H1 (cell line): ENCODE measurements around the gene COL2A1. TPM values are rescaled to one million over a fixed set of nuclear protein-coding genes. Genes with fewer than 3 reads are reported as not detected.

ENCODE experiments used
- CTCF ChIA-PET: fragments of 300-600 bp; sonication (Branson Sonifier 250); formaldehyde crosslinking; loops from one replicate; lab custom pipeline; 2021; ENCODE audit not compliant: partially characterized antibody; lab: Charles Lee
- POLR2A ChIA-PET: fragments of 300-600 bp; sonication (Branson Sonifier 250); formaldehyde crosslinking; loops from one replicate; lab custom pipeline; 2021; ENCODE audit warnings: inconsistent platforms; ENCODE audit not compliant: partially characterized antibody; lab: Charles Lee
- DNase-seq, 2 experiments: peaks; one replicate each; pipeline versions ENCODE4 v3.0.0 to v3.0.0-alpha.2; 2010 to 2022; ENCODE audit warnings: low spot score in 2 of 2, low read depth in 1 of 2, mixed read lengths in 1 of 2
- FAIRE-seq: peaks from 2 replicates; lab custom pipeline; 2011; peaks lifted over from hg19 to GRCh38; lab: Jason Lieb, UNC
- H2AFZ ChIP-seq: 2 replicates; pipeline ENCODE4 v1.8.1; 2012; ENCODE audit warnings: low read length, inconsistent platforms
- H2AK5ac ChIP-seq: 2 replicates; pipeline ENCODE4 v1.6.1; 2013; ENCODE audit warnings: low read depth, low read length
- H2BK120ac ChIP-seq: replicated peaks from 2 replicates; pipeline ENCODE3; 2013; ENCODE audit warnings: low read depth, low read length, inconsistent platforms
- H2BK12ac ChIP-seq: 2 replicates; pipeline ENCODE4 v1.6.1; 2013; ENCODE audit warnings: low read depth, low read length
- H2BK15ac ChIP-seq: 2 replicates; pipeline ENCODE4 v1.6.1; 2013; ENCODE audit warnings: low read length
- H2BK20ac ChIP-seq: 2 replicates; pipeline ENCODE4 v1.6.1; 2013; ENCODE audit warnings: low read length
- H2BK5ac ChIP-seq: 2 replicates; pipeline ENCODE4 v1.6.1; 2013; ENCODE audit warnings: low read depth, low read length
- H3K14ac ChIP-seq: 2 replicates; pipeline ENCODE4 v1.6.1; 2013; ENCODE audit warnings: inconsistent platforms; ENCODE audit not compliant: insufficient read length
- H3K18ac ChIP-seq: 2 replicates; pipeline ENCODE4 v1.6.1; 2013; ENCODE audit warnings: low read length; ENCODE audit errors: extremely low read depth
- H3K23ac ChIP-seq: 2 replicates; pipeline ENCODE4 v1.6.1; 2013; ENCODE audit warnings: inconsistent platforms; ENCODE audit not compliant: insufficient read length
- H3K23me2 ChIP-seq: 2 replicates; pipeline ENCODE4 v1.6.1; 2013; ENCODE audit warnings: low read depth, low read length
- H3K27ac ChIP-seq: 2 replicates; pipeline ENCODE4 v1.6.1; 2011; ENCODE audit warnings: low read depth, low read length, inconsistent platforms
- H3K27me3 ChIP-seq, 4 experiments: replicated peaks in 1 of 4; 1 replicate in 1 of 4; 2 replicates in 3 of 4; pipeline versions ENCODE4 v1.6.1 to v1.8.1; 2011 to 2013; ENCODE audit warnings: low read length in 3 of 4, mild to moderate bottlenecking in 3 of 4, inconsistent platforms in 2 of 4, mixed read lengths in 2 of 4, moderate library complexity in 1 of 4; ENCODE audit not compliant: control insufficient read depth in 3 of 4, insufficient read depth in 3 of 4; ENCODE audit errors: extremely low read depth in 1 of 4
- H3K36me3 ChIP-seq, 4 experiments: 2 replicates each; pipeline versions ENCODE4 v1.6.1 to v1.8.1; 2011 to 2013; ENCODE audit warnings: mild to moderate bottlenecking in 4 of 4, low read length in 3 of 4, moderate library complexity in 2 of 4, control low read depth in 1 of 4, inconsistent platforms in 1 of 4; ENCODE audit not compliant: insufficient read depth in 4 of 4, control insufficient read depth in 2 of 4
- H3K4ac ChIP-seq: replicated peaks from 2 replicates; pipeline ENCODE3; 2013; ENCODE audit warnings: low read length, low read depth, mixed read lengths, inconsistent platforms; ENCODE audit not compliant: insufficient read length
- H3K4me1 ChIP-seq, 4 experiments: replicated peaks in 1 of 4; 1 replicate in 1 of 4; 2 replicates in 3 of 4; pipeline versions ENCODE4 v1.6.1 to v1.8.1; 2011 to 2013; ENCODE audit warnings: low read length in 3 of 4, inconsistent platforms in 2 of 4, mixed read lengths in 1 of 4; ENCODE audit not compliant: insufficient read depth in 4 of 4, control insufficient read depth in 3 of 4
- H3K4me2 ChIP-seq, 2 experiments: 2 replicates each; pipeline versions ENCODE4 v1.6.1 to v1.8.1; 2011 to 2013; ENCODE audit warnings: low read depth in 2 of 2, low read length in 2 of 2, control low read depth in 1 of 2, inconsistent platforms in 1 of 2, mild to moderate bottlenecking in 1 of 2; ENCODE audit not compliant: insufficient read depth in 1 of 2
- H3K4me3 ChIP-seq, 4 experiments: fragments of 200-600, 300-600 bp in 1 of 4; sonication (generic), shearing (Covaris generic), sonication (Bioruptor Twin) in 1 of 4; 2 replicates each; pipeline versions ENCODE4 v1.5.1 to v1.8.1; 2011 to 2016; ENCODE audit warnings: low read length in 4 of 4, low read depth in 3 of 4, control low read depth in 2 of 4, inconsistent platforms in 2 of 4, mild to moderate bottlenecking in 2 of 4, mixed read lengths in 1 of 4, moderate library complexity in 1 of 4; ENCODE audit not compliant: insufficient read depth in 2 of 4; ENCODE audit errors: extremely low read depth in 1 of 4
- H3K56ac ChIP-seq: replicated peaks from 2 replicates; pipeline ENCODE3; 2013; ENCODE audit warnings: low read depth, mild to moderate bottlenecking, mixed read lengths, low read length, inconsistent platforms; ENCODE audit not compliant: insufficient read length
- H3K79me1 ChIP-seq: 2 replicates; pipeline ENCODE4 v1.6.1; 2013; ENCODE audit warnings: low read depth, low read length, control low read depth
- H3K79me2 ChIP-seq, 2 experiments: 2 replicates each; pipeline versions ENCODE4 v1.6.1 to v1.8.1; 2012 to 2013; ENCODE audit warnings: low read length in 2 of 2, mild to moderate bottlenecking in 2 of 2, inconsistent platforms in 1 of 2; ENCODE audit not compliant: insufficient read depth in 2 of 2, control insufficient read depth in 1 of 2
- H3K9ac ChIP-seq, 4 experiments: replicated peaks in 1 of 4; 1 replicate in 1 of 4; 2 replicates in 3 of 4; pipeline versions ENCODE4 v1.6.1 to v1.8.1; 2011 to 2013; ENCODE audit warnings: low read depth in 3 of 4, low read length in 3 of 4, control low read depth in 2 of 4, mild to moderate bottlenecking in 2 of 4, moderate library complexity in 2 of 4, inconsistent platforms in 1 of 4; ENCODE audit errors: extremely low read depth in 1 of 4
- H3K9me3 ChIP-seq, 2 experiments: 2 replicates each; pipeline versions ENCODE4 v1.6.1 to v1.8.1; 2012 to 2013; ENCODE audit warnings: mild to moderate bottlenecking in 2 of 2, moderate library complexity in 2 of 2, control low read depth in 1 of 2, inconsistent platforms in 1 of 2, low read depth in 1 of 2, low read length in 1 of 2, mixed read lengths in 1 of 2; ENCODE audit not compliant: insufficient read depth in 2 of 2
- H4K20me1 ChIP-seq, 2 experiments: replicated peaks in 1 of 2; 2 replicates each; pipeline versions ENCODE3 to v1.8.1; 2011 to 2013; ENCODE audit warnings: inconsistent platforms in 2 of 2, low read length in 2 of 2, mild to moderate bottlenecking in 1 of 2; ENCODE audit not compliant: insufficient read depth in 2 of 2, control insufficient read depth in 1 of 2
- H4K5ac ChIP-seq: 2 replicates; pipeline ENCODE4 v1.6.1; 2013; ENCODE audit warnings: low read length, low read depth, mixed read lengths, inconsistent platforms; ENCODE audit not compliant: insufficient read length
- H4K8ac ChIP-seq: 2 replicates; pipeline ENCODE4 v1.8.0; 2013; ENCODE audit warnings: mild to moderate bottlenecking, moderate library complexity, low read length, inconsistent platforms; ENCODE audit not compliant: insufficient read depth; ENCODE audit errors: extremely low read depth
- H4K91ac ChIP-seq: replicated peaks from 2 replicates; pipeline ENCODE3; 2013; ENCODE audit warnings: low read length, mixed read lengths, inconsistent platforms; ENCODE audit not compliant: insufficient read length
- ASH2L ChIP-seq: fragments of 200-600, 300-600 bp; sonication (generic); IDR thresholded peaks from one replicate; pipeline ENCODE4 v1.7.1; 2017; ENCODE audit warnings: low read length
- BCL11A ChIP-seq, 2 experiments: IDR thresholded peaks; one replicate each; pipeline ENCODE4 v1.6.1; 2011; ENCODE audit warnings: low read depth in 2 of 2, low read length in 2 of 2, mild to moderate bottlenecking in 2 of 2
- BRCA1 ChIP-seq: IDR thresholded peaks from 2 replicates; pipeline ENCODE4 v1.6.1; 2012; ENCODE audit warnings: low read depth, low read length, improper control_type of control experiment
- CREB1 ChIP-seq: IDR thresholded peaks from 2 replicates; pipeline ENCODE4 v1.6.1; 2012; ENCODE audit warnings: inconsistent platforms
- EGR1 ChIP-seq: IDR thresholded peaks from 2 replicates; pipeline ENCODE4 v1.6.1; 2011; ENCODE audit warnings: low read depth, low read length, borderline replicate concordance
- EP300 ChIP-seq, 2 experiments: IDR thresholded peaks; 1 replicate in 1 of 2; 2 replicates in 1 of 2; pipeline ENCODE4 v1.6.1; 2011 to 2012; ENCODE audit warnings: low read depth in 2 of 2, low read length in 2 of 2, mild to moderate bottlenecking in 2 of 2, borderline replicate concordance in 1 of 2, inconsistent platforms in 1 of 2, moderate library complexity in 1 of 2
- JUN ChIP-seq: IDR thresholded peaks from 2 replicates; pipeline ENCODE4 v1.6.1; 2011; ENCODE audit warnings: low read depth, mild to moderate bottlenecking, improper control_type of control experiment, low read length
- NRF1 ChIP-seq: IDR thresholded peaks from 2 replicates; pipeline ENCODE4 v1.6.1; 2011; ENCODE audit warnings: mild to moderate bottlenecking, low read depth, low read length, improper control_type of control experiment
- RAD21 ChIP-seq, 2 experiments: IDR thresholded peaks in 1 of 2; conservative IDR thresholded peaks in 1 of 2; 2 replicates each; pipeline ENCODE4 v1.6.1; 2011; ENCODE audit warnings: low read depth in 2 of 2, low read length in 2 of 2, improper control_type of control experiment in 1 of 2, inconsistent platforms in 1 of 2, mild to moderate bottlenecking in 1 of 2, moderate library complexity in 1 of 2
- SP1 ChIP-seq: IDR thresholded peaks from 2 replicates; pipeline ENCODE4 v1.6.1; 2011; ENCODE audit warnings: low read depth, low read length
- USF2 ChIP-seq: IDR thresholded peaks from 2 replicates; pipeline ENCODE4 v1.6.1; 2011; ENCODE audit warnings: low read length, improper control_type of control experiment
- WGBS, 2 experiments: shearing (Covaris generic) in 1 of 2; methylation state at CpG; one replicate each; pipeline versions ENCODE4 v1.1.6 to v1.1.7; 2013 to 2015; ENCODE audit warnings: low lambda C conversion rate in 2 of 2, mixed read lengths in 2 of 2, inconsistent platforms in 1 of 2, low coverage in 1 of 2, missing lambda C conversion rate in 1 of 2; ENCODE audit not compliant: insufficient replicate concordance in 2 of 2, insufficient coverage in 1 of 2, insufficient read length in 1 of 2; ENCODE audit errors: extremely low coverage in 1 of 2, missing lambda C conversion rate in 1 of 2; 5-methylcytosine and 5-hydroxymethylcytosine counted together
- polyA plus RNA-seq, 7 experiments: library from polyadenylated mRNA; depleted of rRNA in 3 of 7; stranded (reverse) in 5 of 7; unstranded in 2 of 7; fragments of >200 nt in 5 of 7; fragments of 200-250 nt in 2 of 7; gene quantifications; 1 replicate in 5 of 7; 2 replicates in 1 of 7; 4 replicates in 1 of 7; pipeline versions ENCODE4 v1.2.1 to v1.2.3, GENCODE V29; 2011 to 2013; ENCODE audit warnings: missing spikeins in 2 of 7, mixed read lengths in 2 of 7
- total RNA-seq: library from RNA; stranded (reverse); fragmentation: NEBNext Ultra II Directional; extraction: Animal tissue kit (Norgen Biotek cat#: 25700); gene quantifications from 2 replicates; pipeline ENCODE4 v1.2.1, GENCODE V29; 2021

COL2A1 gene
- total and polyA plus RNA-seq, 2 of the 8 experiments (the other 6 are each of a cell fraction or from before 2014, with no cell fraction given), result 4.2 to 14.6 TPM

- Histone ChIP-seq H3K36me3 (no peaks in the 10 kb centered on the region), H3K14ac (no peak overlapping the region), H2AK5ac (no peak overlapping the region), H2BK15ac (no peak overlapping the region), H3K79me2 (no peaks in the 10 kb centered on the region), H3K9me3 (no peaks in the 10 kb centered on the region), H3K23me2 (no peaks in the 10 kb centered on the region), H2BK12ac (no peak overlapping the region), H4K5ac (no peak overlapping the region), H3K4ac (no peak overlapping the region), H4K91ac (no peak overlapping the region), H3K4me1 (peaks cover 0 to 7% (median 3%) of the 10 kb centered on the region in 4 experiments; a peak in 6 of 7 replicates), H3K79me1 (no peaks in the 10 kb centered on the region), H4K20me1 (peaks cover 0 to 5% of the 10 kb centered on the region in 2 experiments), H3K4me2 (no peak overlapping the region), H3K4me3 (no peak overlapping the region), H3K27ac (no peak overlapping the region), H3K27me3 (peaks cover 54 to 98% (median 90%) of the 10 kb centered on the region in 4 experiments), H3K9ac (no peak overlapping the region), H3K23ac (no peak overlapping the region), H4K8ac (no peak overlapping the region), H2BK120ac (no peak overlapping the region), H3K18ac (no peak overlapping the region), H2AFZ (no peak overlapping the region), H3K56ac (no peak overlapping the region), H2BK5ac (no peak overlapping the region), H2BK20ac (no peak overlapping the region)
- FAIRE-seq, result no peak
- 85% methylated on average over 5 of the region's 5 CpGs; no CpG with 5 or more reads in 1 of the 2 experiments for WGBS, 2 experiments
- DNase-seq, result no peak
- CTCF ChIA-PET, result interaction anchor here (0.6 to 2.3 kb wide), 7 partner anchors 10 to 215 kb away, joined by 3 to 7 read pairs (median 3); partner anchors contain the start of gene VDR
- POLR2A ChIA-PET, result interaction anchor here (1.1 to 1.5 kb wide), 3 partner anchors 9 to 124 kb away, joined by 3 to 5 read pairs (median 4); no protein-coding TSS in a partner anchor
- no peak for TF ChIP-seq EGR1
- TF ChIP-seq CREB1, result no peak
- TF ChIP-seq BRCA1, result no peak
- no peak for TF ChIP-seq BCL11A (IDR thresholded peaks at IDR 0.05; ENCODE audit: low read depth in 2 of 2, low read length in 2 of 2)
- TF ChIP-seq EP300 (IDR thresholded peaks at IDR 0.05; ENCODE audit: borderline replicate concordance in 1 of 2, low read depth in 2 of 2, low read length in 2 of 2), result no peak
- no peak for TF ChIP-seq NRF1
- no peak for TF ChIP-seq SP1
- no peak for TF ChIP-seq JUN
- no peak for TF ChIP-seq USF2
- TF ChIP-seq ASH2L, result no peak
- TF ChIP-seq RAD21 (IDR thresholded peaks at IDR 0.05 in 1 of 2, conservative IDR thresholded peaks at IDR 0.05 in 1 of 2; ENCODE audit: low read depth in 2 of 2, low read length in 2 of 2), result no peak
Measured at GRCh38 chr12:48028541-48029431, 24.5 kb upstream of the COL2A1 start.
